GM12873 (cell line): ENCODE data around the gene MCFD2.

Experiments
- CTCF ChIP-seq: IDR thresholded peaks from 2 replicates; pipeline ENCODE4 v1.5.1; 2012; ENCODE audit warnings: low read depth, mild to moderate bottlenecking, moderate library complexity, low read length, control low read depth; ENCODE audit not compliant: insufficient read depth; ENCODE audit errors: missing control alignments

Gene MCFD2

GRCh38 chr2:46873604-46874068 lies 42.0 kb downstream of the MCFD2 start:
- no peak for TF ChIP-seq CTCF

GRCh38 chr2:46872902-46873603 lies 42.6 kb downstream of the MCFD2 start:
- no peak for TF ChIP-seq CTCF

- TF ChIP-seq CTCF, result no peak
Measured at GRCh38 chr2:46871976-46872381, 43.6 kb downstream of the MCFD2 start.

- no peak for TF ChIP-seq CTCF
Measured at GRCh38 chr2:46870051-46870839, 45.4 kb downstream of the MCFD2 start.

GRCh38 chr2:46869621-46870020 lies 46.0 kb downstream of the MCFD2 start:
- TF ChIP-seq CTCF, result no peak

- no peak for TF ChIP-seq CTCF
Measured at GRCh38 chr2:46866770-46867246, 48.8 kb downstream of the MCFD2 start.
